MM.1S (cell line): ENCODE results near the gene COL20A1.

Experiments used
- EZH2phosphoT487 ChIP-seq: fragments of 300-600 bp; sonication (generic); IDR thresholded peaks from 2 replicates; pipeline ENCODE4 v1.6.1; 2018; ENCODE audit warnings: antibody characterized with exemption, low read length
- TF ChIP-seq, protein P1 (sequence below): fragments of 300-600 bp; sonication (generic); IDR thresholded peaks from 2 replicates; pipeline ENCODE4 v1.5.1; 2016; ENCODE audit warnings: antibody characterized with exemption, low read length, mixed read lengths

- TF ChIP-seq, protein P1, sequence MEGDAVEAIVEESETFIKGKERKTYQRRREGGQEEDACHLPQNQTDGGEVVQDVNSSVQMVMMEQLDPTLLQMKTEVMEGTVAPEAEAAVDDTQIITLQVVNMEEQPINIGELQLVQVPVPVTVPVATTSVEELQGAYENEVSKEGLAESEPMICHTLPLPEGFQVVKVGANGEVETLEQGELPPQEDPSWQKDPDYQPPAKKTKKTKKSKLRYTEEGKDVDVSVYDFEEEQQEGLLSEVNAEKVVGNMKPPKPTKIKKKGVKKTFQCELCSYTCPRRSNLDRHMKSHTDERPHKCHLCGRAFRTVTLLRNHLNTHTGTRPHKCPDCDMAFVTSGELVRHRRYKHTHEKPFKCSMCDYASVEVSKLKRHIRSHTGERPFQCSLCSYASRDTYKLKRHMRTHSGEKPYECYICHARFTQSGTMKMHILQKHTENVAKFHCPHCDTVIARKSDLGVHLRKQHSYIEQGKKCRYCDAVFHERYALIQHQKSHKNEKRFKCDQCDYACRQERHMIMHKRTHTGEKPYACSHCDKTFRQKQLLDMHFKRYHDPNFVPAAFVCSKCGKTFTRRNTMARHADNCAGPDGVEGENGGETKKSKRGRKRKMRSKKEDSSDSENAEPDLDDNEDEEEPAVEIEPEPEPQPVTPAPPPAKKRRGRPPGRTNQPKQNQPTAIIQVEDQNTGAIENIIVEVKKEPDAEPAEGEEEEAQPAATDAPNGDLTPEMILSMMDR, result no peak
- TF ChIP-seq EZH2phosphoT487, result no peak
Measured at GRCh38 chr20:63325554-63326313, 32.7 kb downstream of the COL20A1 start.
